ENCODE data around the gene DRAXIN.

DNA sequence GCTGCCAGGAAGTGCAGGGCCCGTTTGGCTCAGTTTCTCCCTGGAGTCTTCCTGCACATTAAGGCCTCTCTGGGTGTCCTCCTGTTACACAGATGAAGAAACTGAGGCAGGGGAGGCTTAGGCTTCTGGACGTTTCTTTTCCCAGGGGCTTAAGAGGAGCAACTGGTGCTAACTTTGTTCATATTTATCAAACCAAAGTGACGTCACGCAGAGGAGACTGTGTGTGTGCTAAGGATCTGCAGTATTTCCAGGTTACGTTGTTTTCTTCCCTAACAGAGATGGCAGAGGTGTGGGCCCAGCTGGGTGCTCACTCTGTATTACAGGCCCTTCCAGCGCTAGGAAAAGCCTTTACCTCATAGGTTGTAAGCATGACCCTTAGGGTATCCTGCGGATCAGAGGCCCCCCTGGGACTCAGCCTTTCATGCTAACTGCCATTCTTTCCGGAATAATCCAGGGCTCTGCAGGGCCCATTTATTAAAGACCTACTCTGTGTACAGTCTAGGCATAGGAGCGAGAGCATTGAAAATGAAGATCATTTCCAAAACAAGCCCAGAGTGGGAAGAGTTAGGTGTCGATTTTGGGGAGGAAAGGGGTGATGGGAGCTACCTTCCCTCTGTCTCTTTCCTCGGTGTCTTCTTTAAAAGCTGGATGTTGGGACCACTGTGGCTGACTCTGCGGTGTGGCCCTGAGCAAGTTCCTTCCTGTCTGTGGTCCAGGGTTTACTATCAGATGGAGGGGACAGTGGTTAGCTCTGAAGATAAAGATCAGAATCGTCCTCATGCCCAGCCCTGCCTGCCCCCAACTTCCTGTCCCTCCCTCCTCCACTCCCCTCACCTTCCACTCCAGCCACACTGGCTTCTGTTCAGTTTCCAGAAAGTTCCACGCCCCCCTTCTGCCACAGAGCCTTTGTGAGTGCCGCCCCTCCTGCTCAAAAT lies 49.0 kb downstream of the DRAXIN start:
- TF ChIP-seq GATA2 (IDR thresholded peaks at IDR 0.05; ENCODE audit: low read depth, low read length), result peak; percentile 66
- no peak for TF ChIP-seq GATA3 (IDR thresholded peaks at IDR 0.05; ENCODE audit: low read depth, low read length)

All from SH-SY5Y (cell line).